Caco-2 (cell line): ENCODE measurements around the gene ITGB6. TPM values are rescaled to one million over a fixed set of nuclear protein-coding genes. Genes with fewer than 3 reads are reported as not detected.

Experiments
- Bru-seq: library from RNA; stranded (reverse); fragments of 400-500 nt; gene quantifications from one replicate; lab custom pipeline; 2021; lab: Mats Ljungman, UMichigan
- BruChase-seq, 2 experiments: library from RNA; stranded (reverse); fragments of 400-500 nt; gene quantifications; one replicate each; lab custom pipeline; 2021; lab: Mats Ljungman, UMichigan
- BruUV-seq: library from RNA; stranded (reverse); fragments of 400-500 nt; replicated peaks from 2 replicates; lab custom pipeline; 2021; lab: Mats Ljungman, UMichigan
- CTCF ChIA-PET: fragments of 300-600 bp; sonication (Branson Sonifier 250); formaldehyde crosslinking; loops from one replicate; lab custom pipeline; 2022; ENCODE audit warnings: antibody characterized with exemption; lab: Charles Lee
- POLR2A ChIA-PET: fragments of 300-600 bp; sonication (Branson Sonifier 250); formaldehyde crosslinking; loops from one replicate; lab custom pipeline; 2022; ENCODE audit warnings: antibody characterized with exemption; lab: Charles Lee
- DNase-seq, 2 experiments: peaks; one replicate each; pipeline versions ENCODE4 v3.0.0 to v3.0.0-alpha.2; 2020 to 2022
- H3K27me3 ChIP-seq: replicated peaks from 2 replicates; pipeline ENCODE4 v1.6.0; 2011; ENCODE audit warnings: low read length; ENCODE audit not compliant: control insufficient read depth, insufficient read depth
- H3K36me3 ChIP-seq: 2 replicates; pipeline ENCODE4 v1.5.1; 2011; ENCODE audit warnings: low read length; ENCODE audit not compliant: control insufficient read depth, insufficient read depth
- H3K4me1 ChIP-seq: fragments of 250-450 bp; sonication (Bioruptor Pico); 2 replicates; pipeline ENCODE4 v1.5.1; 2020; ENCODE audit warnings: mild to moderate bottlenecking
- H3K4me3 ChIP-seq: 2 replicates; pipeline ENCODE4 v1.5.1; 2011; ENCODE audit warnings: low read depth, mild to moderate bottlenecking, control low read depth, low read length
- H3K9me3 ChIP-seq: fragments of 250-450 bp; sonication (Bioruptor Pico); 2 replicates; pipeline ENCODE4 v1.5.1; 2020; ENCODE audit warnings: mild to moderate bottlenecking, moderate library complexity
- H3K27ac Mint-ChIP-seq: one replicate; pipeline ENCODE4 v1.8.0; 2022; ENCODE audit warnings: mixed read lengths; ENCODE audit not compliant: unreplicated experiment
- H3K27me3 Mint-ChIP-seq: one replicate; pipeline ENCODE4 v1.8.0; 2022; ENCODE audit warnings: mixed read lengths; ENCODE audit not compliant: insufficient read depth, unreplicated experiment
- H3K36me3 Mint-ChIP-seq: one replicate; pipeline ENCODE4 v1.8.0; 2022; ENCODE audit warnings: mild to moderate bottlenecking, mixed read lengths; ENCODE audit not compliant: insufficient read depth, unreplicated experiment
- H3K4me1 Mint-ChIP-seq: one replicate; pipeline ENCODE4 v1.8.0; 2022; ENCODE audit warnings: low read depth, mixed read lengths; ENCODE audit not compliant: unreplicated experiment
- H3K4me3 Mint-ChIP-seq: one replicate; pipeline ENCODE4 v1.8.0; 2022; ENCODE audit warnings: mild to moderate bottlenecking, moderate library complexity, mixed read lengths; ENCODE audit not compliant: unreplicated experiment
- H3K9me3 Mint-ChIP-seq: one replicate; pipeline ENCODE4 v1.8.0; 2022; ENCODE audit warnings: mixed read lengths; ENCODE audit not compliant: unreplicated experiment
- CTCF ChIP-seq, 2 experiments: fragments of 200-600 bp in 1 of 2; IDR thresholded peaks; 1 replicate in 1 of 2; 2 replicates in 1 of 2; pipeline versions ENCODE4 v1.5.1 to v1.8.0; 2011 to 2022; ENCODE audit warnings: antibody characterized with exemption in 1 of 2, control low read depth in 1 of 2, inconsistent platforms in 1 of 2, low read depth in 1 of 2, low read length in 1 of 2, mild to moderate bottlenecking in 1 of 2, moderate library complexity in 1 of 2; ENCODE audit not compliant: insufficient read depth in 1 of 2, severe bottlenecking in 1 of 2, unreplicated experiment in 1 of 2
- intact Hi-C: fragments of 100-400 bp; cut with micrococcal nuclease; formaldehyde crosslinking; loops from one replicate; pipeline ENCODE4 v1.10.0; 2022; ENCODE audit not compliant: unreplicated experiment
- long read RNA-seq: library from polyadenylated mRNA; stranded (forward); transcript quantifications from one replicate; pipeline ENCODE4 v2.0.0, GENCODE V29; 2022
- total RNA-seq: library from RNA; stranded (reverse); gene quantifications from 2 replicates; pipeline ENCODE4 v1.2.3, GENCODE V29; 2022

ITGB6 gene, protein sequence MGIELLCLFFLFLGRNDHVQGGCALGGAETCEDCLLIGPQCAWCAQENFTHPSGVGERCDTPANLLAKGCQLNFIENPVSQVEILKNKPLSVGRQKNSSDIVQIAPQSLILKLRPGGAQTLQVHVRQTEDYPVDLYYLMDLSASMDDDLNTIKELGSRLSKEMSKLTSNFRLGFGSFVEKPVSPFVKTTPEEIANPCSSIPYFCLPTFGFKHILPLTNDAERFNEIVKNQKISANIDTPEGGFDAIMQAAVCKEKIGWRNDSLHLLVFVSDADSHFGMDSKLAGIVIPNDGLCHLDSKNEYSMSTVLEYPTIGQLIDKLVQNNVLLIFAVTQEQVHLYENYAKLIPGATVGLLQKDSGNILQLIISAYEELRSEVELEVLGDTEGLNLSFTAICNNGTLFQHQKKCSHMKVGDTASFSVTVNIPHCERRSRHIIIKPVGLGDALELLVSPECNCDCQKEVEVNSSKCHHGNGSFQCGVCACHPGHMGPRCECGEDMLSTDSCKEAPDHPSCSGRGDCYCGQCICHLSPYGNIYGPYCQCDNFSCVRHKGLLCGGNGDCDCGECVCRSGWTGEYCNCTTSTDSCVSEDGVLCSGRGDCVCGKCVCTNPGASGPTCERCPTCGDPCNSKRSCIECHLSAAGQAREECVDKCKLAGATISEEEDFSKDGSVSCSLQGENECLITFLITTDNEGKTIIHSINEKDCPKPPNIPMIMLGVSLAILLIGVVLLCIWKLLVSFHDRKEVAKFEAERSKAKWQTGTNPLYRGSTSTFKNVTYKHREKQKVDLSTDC
- total RNA-seq (1.7 and 2.6 TPM in 2 replicates), Bru-seq, nascent RNA (percentile 40 among the genes with signal in this experiment), BruChase-seq, experiment 1, labeled RNA remaining after a 2-hour chase (percentile 46 among the genes with signal in this experiment), BruChase-seq, experiment 2, labeled RNA remaining after a 6-hour chase (percentile 40 among the genes with signal in this experiment)
- long read RNA-seq, full-length matches to known transcripts = 3 of 8 reads
- long read RNA-seq, partial matches to known transcripts = 3 of 8 reads
- long read RNA-seq, other reads (novel, unspliced or antisense) = 2 of 8 reads

DNA sequence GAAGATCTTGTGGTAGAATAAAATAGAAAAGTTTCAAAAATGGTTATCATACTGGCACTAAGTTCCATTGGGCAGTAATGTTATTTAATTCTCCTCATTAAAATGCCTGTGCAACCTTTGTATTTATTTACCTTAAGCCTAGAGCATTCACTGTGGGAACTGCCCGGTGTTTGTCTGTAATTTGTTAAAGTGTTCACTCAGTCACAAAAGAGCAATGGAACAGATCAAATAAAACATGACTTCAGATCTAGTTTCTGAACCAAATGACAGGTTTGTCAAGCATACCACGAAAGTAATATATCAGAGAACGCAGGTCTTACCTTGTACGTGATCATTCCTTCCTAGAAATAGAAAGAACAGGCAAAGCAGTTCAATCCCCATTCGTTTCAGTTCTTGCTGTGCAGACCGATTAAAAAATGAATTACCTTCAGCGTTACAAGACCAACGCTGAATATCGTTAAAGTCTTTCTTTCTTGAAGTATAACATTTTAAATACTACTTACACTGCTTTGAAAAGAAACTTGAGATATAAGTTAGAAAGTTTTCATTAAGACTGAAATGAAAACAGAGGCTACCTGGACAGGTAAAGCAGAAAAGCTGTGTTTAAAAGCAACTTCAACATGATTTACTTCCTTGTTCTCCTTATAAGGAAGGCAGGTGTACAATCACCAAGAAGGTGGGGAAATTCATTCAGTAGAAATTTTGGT, at the start of gene ITGB6:
Gene ITGB6 (minus strand): TSS at position 590 of the 707 bp plus-strand sequence. CDS start 209 bp downstream, at position 381.
- Mint-ChIP-seq H3K27me3 (no peaks in the 10 kb centered on the region), H3K4me3 (peak within 1 kb of the TSS; percentile 74), H3K9me3 (no peaks in the 10 kb centered on the region), H3K36me3 (no peaks in the 10 kb centered on the region), H3K4me1 (peaks cover 11% of the 10 kb centered on the region), H3K27ac (peak within 1 kb of the TSS; percentile 73)
- no peak for DNase-seq
- no peak for TF ChIP-seq CTCF (IDR thresholded peaks at IDR 0.05; ENCODE audit: insufficient read depth in 1 of 2, low read depth in 1 of 2, low read length in 1 of 2, severe bottlenecking in 1 of 2, unreplicated experiment in 1 of 2)
- CTCF ChIA-PET = no interaction called here
- intact Hi-C loops = no loop called here
- Histone ChIP-seq H3K27me3 (no peaks in the 10 kb centered on the region), H3K9me3 (no peaks in the 10 kb centered on the region), H3K36me3 (no peaks in the 10 kb centered on the region), H3K4me3 (peak within 1 kb of the TSS; percentile 33), H3K4me1 (no peaks in the 10 kb centered on the region)
- BruUV-seq = TSS peak; percentile 60
- POLR2A ChIA-PET = no interaction called here

DNA sequence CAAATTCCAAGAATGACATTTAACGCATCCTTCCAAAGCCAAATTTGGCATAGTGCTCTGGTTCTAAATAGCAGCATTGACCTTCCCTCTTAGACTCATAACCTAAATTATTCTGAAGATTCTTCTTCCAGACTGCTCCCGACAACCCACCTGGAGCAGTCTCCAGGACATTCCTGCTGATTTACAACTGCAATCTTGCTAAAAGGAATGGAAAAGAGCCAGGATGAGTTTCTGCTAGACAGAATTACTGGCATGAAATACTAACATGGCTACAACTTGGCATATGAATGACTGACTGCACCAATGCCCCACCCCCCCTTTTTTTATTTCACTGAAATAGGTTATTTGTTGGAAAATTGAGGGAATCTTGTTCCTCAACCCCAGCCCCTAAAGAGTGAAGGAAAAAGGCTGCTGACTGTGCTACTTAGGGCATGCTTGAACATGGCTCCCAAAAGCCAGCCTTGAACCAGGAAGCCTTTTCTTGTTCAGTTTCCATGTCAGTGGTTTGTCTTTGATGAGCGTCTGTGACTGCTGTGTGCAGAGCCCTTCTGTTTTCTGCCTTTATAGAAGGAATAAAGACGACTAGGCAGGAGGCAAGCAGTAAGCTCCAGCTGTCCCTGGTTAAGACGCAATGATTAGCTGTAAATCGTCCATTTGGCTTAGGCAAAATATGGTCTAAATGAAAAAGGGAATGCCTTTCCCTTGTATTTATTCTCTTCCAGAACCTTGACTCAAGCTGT, 47.4 kb upstream of the ITGB6 start:
- no peaks in the 10 kb centered on the region for H3K4me1 ChIP-seq
- Mint-ChIP-seq H3K36me3 (no peaks in the 10 kb centered on the region), H3K27ac (no peak overlapping the region), H3K9me3 (no peaks in the 10 kb centered on the region), H3K4me1 (peaks cover 5% of the 10 kb centered on the region), H3K27me3 (no peaks in the 10 kb centered on the region), H3K4me3 (no peak overlapping the region)
- no peak overlapping the region for H3K4me3 ChIP-seq
- intact Hi-C loops = no loop called here
- H3K9me3 ChIP-seq = no peaks in the 10 kb centered on the region
- no peaks in the 10 kb centered on the region; the same call in 1 of the 2 replicates for H3K36me3 ChIP-seq
- no peak for DNase-seq
- no peaks in the 10 kb centered on the region for H3K27me3 ChIP-seq
- ChIA-PET POLR2A (no interaction called here), CTCF (no interaction called here)
- TF ChIP-seq CTCF (IDR thresholded peaks at IDR 0.05; ENCODE audit: insufficient read depth in 1 of 2, low read depth in 1 of 2, low read length in 1 of 2, severe bottlenecking in 1 of 2, unreplicated experiment in 1 of 2) = no peak
- no TSS peak for BruUV-seq
